Right lobe of liver (tissue), 6 donors: ENCODE results near the gene LRIG3. TPM values are rescaled to one million over a fixed set of nuclear protein-coding genes. Genes with fewer than 3 reads are reported as not detected.

Source experiments
- ATAC-seq, 4 donors: fragments of 200-7000 bp; cut with Tn5 transposase; one replicate each; pipeline ENCODE4 v1.9.1; 2020; ENCODE audit warnings: mild to moderate bottlenecking in 4 of 4, moderate library complexity in 4 of 4
- DNase-seq, 3 donors: peaks; one replicate each; pipeline ENCODE4 v3.0.0-alpha.2; 2020
- H3K27ac ChIP-seq, 3 donors: fragments of 200-600 bp; one replicate each; pipeline ENCODE4 v1.8.0; 2022
- H3K27me3 ChIP-seq, 2 donors: fragments of 200-600 bp; one replicate each; pipeline ENCODE4 v1.8.0; 2022
- H3K36me3 ChIP-seq, 4 donors: fragments of 200-600 bp; sonication (generic) in 1 of 4; one replicate each; pipeline versions ENCODE4 v1.5.1 to v1.8.0; 2017 to 2022; ENCODE audit warnings: control low read depth in 1 of 4
- H3K4me1 ChIP-seq, 4 donors: fragments of 200-600 bp; sonication (generic) in 1 of 4; one replicate each; pipeline versions ENCODE4 v1.5.1 to v1.8.0; 2017 to 2022; ENCODE audit warnings: control low read depth in 1 of 4
- H3K4me3 ChIP-seq, 3 donors: fragments of 200-600 bp; one replicate each; pipeline ENCODE4 v1.8.0; 2022
- H3K9me3 ChIP-seq, 4 donors: fragments of 200-600 bp; sonication (generic) in 1 of 4; one replicate each; pipeline versions ENCODE4 v1.5.1 to v1.8.0; 2017 to 2022; ENCODE audit warnings: control low read depth in 1 of 4
- CTCF ChIP-seq, 4 donors: fragments of 200-600 bp in 3 of 4; fragments of 450-650 bp in 1 of 4; IDR thresholded peaks; one replicate each; pipeline versions ENCODE4 v1.5.1 to v1.8.0; 2016 to 2022; ENCODE audit warnings: antibody characterized with exemption in 4 of 4, mild to moderate bottlenecking in 2 of 4
- POLR2A ChIP-seq: fragments of 450-650 bp; IDR thresholded peaks from one replicate; pipeline ENCODE4 v1.6.1; 2017; ENCODE audit warnings: antibody characterized with exemption, mild to moderate bottlenecking
- WGBS: methylation state at CpG from one replicate; pipeline ENCODE4 v1.1.6; 2018; ENCODE audit warnings: low coverage, low lambda C conversion rate; ENCODE audit not compliant: insufficient coverage; ENCODE audit errors: missing lambda C conversion rate; 5-methylcytosine and 5-hydroxymethylcytosine counted together
- intact Hi-C, 2 donors: fragments of 100-400 bp; cut with DNase I; formaldehyde crosslinking; loops; one replicate each; pipeline versions ENCODE4 v1.11.2 to v1.14.1; 2022
- total RNA-seq, 6 experiments: library from RNA; depleted of rRNA in 2 of 6; stranded (reverse); fragments of >200 nt in 2 of 6; fragmentation: NEBNext Ultra II Directional in 3 of 6; extraction: Animal tissue kit (Norgen Biotek cat#: 25700) in 3 of 6; gene quantifications; one replicate each; pipeline versions ENCODE4 v1.1.0 to v1.2.4, GENCODE V29; 2016 to 2023
- donor health status: DM: no; HTN: yes; CAD: no.
- donor health status: DM: no; HTN: no; CAD: no.
- donor health status: DM: no; HTN: no; CAD: no.
- donor health status: DM: no; HTN: yes; CAD: no.
- donor health status: DM: no; HTN: yes; CAD: no.

The LRIG3 gene
- total RNA-seq, 6 experiments from 2014 or later = 4.2 to 13.3 (median 8.9) TPM

- Histone ChIP-seq H3K27me3 (no peaks in the 10 kb centered on the region), H3K36me3 (peaks cover 0 to 57% (median 8%) of the 10 kb centered on the region in 4 donors), H3K4me3 (no peak overlapping the region), H3K9me3 (no peaks in the 10 kb centered on the region), H3K4me1 (peaks cover 0 to 25% (median 7%) of the 10 kb centered on the region in 4 donors), H3K27ac (no peak overlapping the region)
- DNase-seq (no peak), ATAC-seq (no peak)
- no peak for TF ChIP-seq POLR2A
- no peak for TF ChIP-seq CTCF (IDR thresholded peaks at IDR 0.05)
- WGBS = 77% methylated on average over 3 of the region's 3 CpGs
- intact Hi-C loops = no loop called here
Measured at GRCh38 chr12:58883576-58884334, 36.5 kb downstream of the LRIG3 start.

GRCh38 chr12:58882826-58883225, 37.5 kb downstream of the LRIG3 start:
- WGBS = 77% methylated on average over 2 of the region's 2 CpGs
- intact Hi-C loops = no loop called here
- ATAC-seq (no peak), DNase-seq (no peak)
- Histone ChIP-seq H3K36me3 (peaks cover 0 to 64% (median 9%) of the 10 kb centered on the region in 4 donors), H3K9me3 (no peaks in the 10 kb centered on the region), H3K27ac (no peak overlapping the region), H3K4me1 (peaks cover 0 to 16% (median 6%) of the 10 kb centered on the region in 4 donors), H3K27me3 (no peaks in the 10 kb centered on the region), H3K4me3 (no peak overlapping the region)
- TF ChIP-seq CTCF (IDR thresholded peaks at IDR 0.05) (no peak), POLR2A (no peak)

GRCh38 chr12:58881816-58882215, 38.5 kb downstream of the LRIG3 start:
- peaks cover 0 to 71% (median 12%) of the 10 kb centered on the region in 4 donors for H3K36me3 ChIP-seq
- no peak for DNase-seq
- intact Hi-C loops = no loop called here
- H3K4me1 ChIP-seq = peaks cover 0 to 14% (median 2%) of the 10 kb centered on the region in 4 donors
- H3K9me3 ChIP-seq = no peaks in the 10 kb centered on the region
- WGBS = 73% methylated on average over 3 of the region's 4 CpGs
- no peaks in the 10 kb centered on the region for H3K27me3 ChIP-seq
- no peak overlapping the region for H3K27ac ChIP-seq
- no peak overlapping the region for H3K4me3 ChIP-seq
- TF ChIP-seq POLR2A = no peak
- no peak for TF ChIP-seq CTCF (IDR thresholded peaks at IDR 0.05)
- ATAC-seq = no peak

- no peak for ATAC-seq
Measured at GRCh38 chr12:58880639-58881038, 39.7 kb downstream of the LRIG3 start.

More at GRCh38 chr12:58880639-58881038, 39.7 kb downstream of the LRIG3 start:
- Histone ChIP-seq H3K4me1 (peaks cover 0 to 10% (median 0%) of the 10 kb centered on the region in 4 donors), H3K9me3 (no peaks in the 10 kb centered on the region), H3K36me3 (peaks cover 0 to 73% (median 12%) of the 10 kb centered on the region in 4 donors), H3K4me3 (no peak overlapping the region), H3K27me3 (no peaks in the 10 kb centered on the region), H3K27ac (no peak overlapping the region)
- DNase-seq = no peak
- WGBS = 96% methylated on average over 7 of the region's 7 CpGs
- intact Hi-C loops = no loop called here
- no peak for TF ChIP-seq POLR2A
- TF ChIP-seq CTCF (IDR thresholded peaks at IDR 0.05) = no peak
